ENCODE results near the gene ZFAND4.

ZFAND4 gene

GRCh38 chr10:45625879-45626278 is 46.7 kb downstream of the ZFAND4 start:
- TF ChIP-seq CTCF (IDR thresholded peaks at IDR 0.05; ENCODE audit: low read depth, low read length, missing control alignments): no peak
- no peak overlapping the region for H3K4me3 ChIP-seq (ENCODE audit: low read depth, low read length)
- no peak for DNase-seq (ENCODE audit: low read depth)
- in situ Hi-C loops (cut with HindIII; ENCODE audit: low sequenced_read_pairs): no loop called here

- no peak overlapping the region for H3K4me3 ChIP-seq (ENCODE audit: low read depth, low read length)
- TF ChIP-seq CTCF (IDR thresholded peaks at IDR 0.05; ENCODE audit: low read depth, low read length, missing control alignments): no peak
- DNase-seq (ENCODE audit: low read depth): no peak
- in situ Hi-C loops (cut with HindIII; ENCODE audit: low sequenced_read_pairs): no loop called here
Observed at GRCh38 chr10:45624724-45625123, 47.8 kb downstream of the ZFAND4 start.

- no peak overlapping the region for H3K4me3 ChIP-seq (ENCODE audit: low read depth, low read length)
- no peak for TF ChIP-seq CTCF (IDR thresholded peaks at IDR 0.05; ENCODE audit: low read depth, low read length, missing control alignments)
- no peak for DNase-seq (ENCODE audit: low read depth)
- in situ Hi-C loops (cut with HindIII; ENCODE audit: low sequenced_read_pairs): no loop called here
Observed at GRCh38 chr10:45614869-45615268, 57.7 kb downstream of the ZFAND4 start.

GRCh38 chr10:45612741-45613140 is 59.8 kb downstream of the ZFAND4 start:
- DNase-seq (ENCODE audit: low read depth): no peak
- in situ Hi-C loops (cut with HindIII; ENCODE audit: low sequenced_read_pairs): no loop called here

GRCh38 chr10:45608052-45608451 is 64.5 kb downstream of the ZFAND4 start:
- H3K4me3 ChIP-seq (ENCODE audit: low read depth, low read length): no peak overlapping the region
- no peak for TF ChIP-seq CTCF (IDR thresholded peaks at IDR 0.05; ENCODE audit: low read depth, low read length, missing control alignments)
- in situ Hi-C loops (cut with HindIII; ENCODE audit: low sequenced_read_pairs): no loop called here
- DNase-seq (ENCODE audit: low read depth): no peak

More at GRCh38 chr10:45612741-45613140, 59.8 kb downstream of the ZFAND4 start:
- no peak overlapping the region for H3K4me3 ChIP-seq (ENCODE audit: low read depth, low read length)
- TF ChIP-seq CTCF (IDR thresholded peaks at IDR 0.05; ENCODE audit: low read depth, low read length, missing control alignments): no peak

- no peak for DNase-seq (ENCODE audit: low read depth)
- in situ Hi-C loops (cut with HindIII; ENCODE audit: low sequenced_read_pairs): no loop called here
- no peak for TF ChIP-seq CTCF (IDR thresholded peaks at IDR 0.05; ENCODE audit: low read depth, low read length, missing control alignments)
- H3K4me3 ChIP-seq (ENCODE audit: low read depth, low read length): no peak overlapping the region
Observed at GRCh38 chr10:45607276-45607675, 65.3 kb downstream of the ZFAND4 start.

GRCh38 chr10:45602836-45603235 is 69.7 kb downstream of the ZFAND4 start:
- TF ChIP-seq CTCF (IDR thresholded peaks at IDR 0.05; ENCODE audit: low read depth, low read length, missing control alignments): no peak
- DNase-seq (ENCODE audit: low read depth): no peak
- H3K4me3 ChIP-seq (ENCODE audit: low read depth, low read length): no peak overlapping the region
- in situ Hi-C loops (cut with HindIII; ENCODE audit: low sequenced_read_pairs): no loop called here
